Left renal cortex interstitium (tissue), 4 donors: ENCODE results near the gene NBAS. TPM values are rescaled to one million over a fixed set of nuclear protein-coding genes. Genes with fewer than 3 reads are reported as not detected.

Experiments
- DNase-seq, 4 donors: peaks; one replicate each; pipeline ENCODE4 v3.0.0-alpha.2; 2013; ENCODE audit warnings: low read depth in 4 of 4, low spot score in 2 of 4, missing footprints in 1 of 4
- polyA plus RNA-seq, 4 donors: library from polyadenylated mRNA; unstranded; fragments of 120-200 nt; gene quantifications; one replicate each; pipeline ENCODE4 v1.2.1, GENCODE V29; 2013; ENCODE audit not compliant: insufficient read length in 4 of 4

Gene NBAS
- polyA plus RNA-seq, 4 donors = 59.5 to 62.8 (median 61.5) TPM

GRCh38 chr2:15186118-15186517 lies 375.0 kb downstream of the NBAS start:
- DNase-seq = no peak

DNA sequence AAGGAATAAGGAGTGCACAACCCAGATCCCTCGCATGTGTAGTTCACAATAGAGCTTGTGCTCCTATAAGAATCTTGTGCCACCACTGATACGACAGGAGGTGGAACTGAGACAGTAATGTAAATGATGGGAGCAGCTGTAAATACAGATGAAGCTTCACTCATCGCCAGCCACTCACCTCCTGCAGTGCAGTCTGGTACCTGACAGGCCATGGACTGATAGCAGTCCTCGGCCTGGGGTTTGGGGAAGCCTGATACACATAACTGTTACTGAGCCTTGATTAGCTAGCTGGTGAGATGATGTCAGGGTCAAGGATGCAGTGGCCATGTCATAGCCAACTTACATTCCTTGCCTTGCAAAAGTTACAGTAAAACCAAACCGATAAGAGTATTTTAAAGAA lies 376.6 kb downstream of the NBAS start:
- no peak for DNase-seq

DNA sequence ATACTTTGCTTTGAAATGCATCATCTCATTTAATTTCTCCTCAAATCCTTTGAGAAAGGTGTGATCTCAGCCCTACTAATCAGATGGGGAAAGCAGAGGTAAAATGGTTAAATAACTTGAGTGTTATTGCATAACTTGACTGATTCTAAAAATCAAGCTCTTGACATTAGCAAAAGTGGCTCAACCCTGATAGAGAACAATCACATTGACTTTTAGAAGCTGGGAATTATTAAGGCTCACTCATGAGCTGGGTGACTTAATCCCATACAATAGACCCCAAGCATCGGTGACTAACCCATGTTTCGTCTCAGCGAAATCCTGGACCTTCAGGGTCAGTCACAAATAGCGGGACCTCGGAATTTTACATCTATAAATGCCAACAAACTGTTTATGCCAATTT lies 378.9 kb downstream of the NBAS start:
- DNase-seq = no peak

DNA sequence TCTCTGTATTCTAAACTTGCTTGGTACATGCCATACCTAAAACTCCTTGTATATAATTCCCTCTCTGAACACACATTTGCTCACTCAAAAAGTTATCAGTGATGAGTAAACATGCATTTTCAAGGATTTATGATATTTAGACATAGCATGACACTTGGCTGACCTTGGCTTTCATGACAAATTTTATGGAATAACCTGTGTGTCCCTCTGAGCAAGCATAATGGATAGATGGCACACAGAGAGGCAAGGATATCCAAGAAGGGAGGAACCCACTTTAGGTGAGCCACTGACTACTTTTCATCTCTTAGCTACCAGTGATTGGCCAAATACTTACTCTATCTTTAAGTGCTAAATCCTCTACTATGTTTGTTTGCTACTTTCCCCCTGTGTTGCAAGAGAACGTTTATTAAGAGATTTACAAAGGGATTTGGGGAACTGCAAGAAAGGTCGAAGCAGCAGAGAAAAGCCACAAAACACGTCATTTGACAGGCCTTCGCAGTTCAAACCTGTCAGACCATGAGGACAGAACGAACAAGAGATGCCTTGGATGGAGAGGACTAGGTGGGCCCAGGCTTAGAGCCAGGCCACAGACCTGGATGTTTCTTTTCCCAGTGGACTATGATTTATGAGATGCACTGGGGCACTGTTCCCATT lies 379.9 kb downstream of the NBAS start:
- no peak for DNase-seq

DNA sequence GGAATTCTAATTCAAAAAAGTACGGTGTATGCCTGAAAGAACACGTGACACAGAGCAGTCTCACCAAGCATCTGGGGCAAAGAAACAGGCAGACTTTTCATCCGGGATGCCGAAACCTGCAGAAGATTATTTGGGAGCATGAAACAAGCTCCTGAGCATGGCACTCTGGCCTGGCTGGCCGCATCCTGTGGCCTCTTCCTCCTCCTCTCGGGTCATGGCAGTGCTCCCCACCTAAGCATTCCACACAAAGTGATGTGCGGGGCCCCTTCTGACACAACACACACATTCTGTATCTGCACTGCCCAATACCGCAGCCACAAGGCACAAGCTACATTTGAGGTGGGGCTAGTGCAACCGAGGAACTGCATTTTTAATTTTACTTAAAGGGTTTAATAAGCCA lies 380.8 kb downstream of the NBAS start:
- DNase-seq = no peak

- no peak for DNase-seq
Measured at GRCh38 chr2:15178946-15179345, 382.2 kb downstream of the NBAS start.

DNA sequence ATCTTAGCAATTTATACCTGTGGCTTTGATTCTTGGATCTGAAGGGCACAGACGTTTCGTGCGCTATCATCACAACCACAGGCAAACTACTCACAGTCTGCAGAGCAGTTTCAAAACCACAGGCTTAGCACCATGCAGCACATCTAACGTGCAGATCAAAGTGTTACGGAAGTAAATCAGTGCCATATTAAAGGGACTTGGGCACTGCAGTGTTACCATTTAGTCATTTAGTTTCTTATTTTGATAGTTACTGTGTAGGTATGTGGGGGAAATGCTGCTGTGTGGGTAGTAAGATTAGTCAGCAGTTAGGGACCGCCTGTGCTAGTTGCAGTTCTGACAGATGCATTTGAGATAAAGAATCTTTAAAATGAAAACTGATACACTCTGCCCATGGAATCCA lies 384.0 kb downstream of the NBAS start:
- no peak for DNase-seq

DNA sequence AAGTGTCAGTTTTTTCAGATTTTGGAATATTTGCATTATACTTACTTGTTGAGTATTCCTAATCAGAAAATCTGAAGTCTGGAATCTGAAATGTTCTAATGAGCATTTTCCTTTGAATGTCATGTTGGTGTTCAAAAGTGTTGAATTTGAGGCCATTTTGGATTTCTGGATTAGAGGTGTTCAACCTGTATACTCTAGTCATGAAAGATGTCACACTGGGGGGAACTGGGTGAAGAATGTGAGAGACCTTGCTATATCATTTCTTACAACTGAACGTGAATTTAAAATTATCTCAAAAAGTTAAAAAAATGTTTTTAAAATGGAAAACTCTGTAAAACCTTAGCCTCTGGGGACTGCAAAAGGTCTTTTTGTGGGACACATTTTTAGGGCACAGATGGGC lies 384.5 kb downstream of the NBAS start:
- no peak for DNase-seq

DNA sequence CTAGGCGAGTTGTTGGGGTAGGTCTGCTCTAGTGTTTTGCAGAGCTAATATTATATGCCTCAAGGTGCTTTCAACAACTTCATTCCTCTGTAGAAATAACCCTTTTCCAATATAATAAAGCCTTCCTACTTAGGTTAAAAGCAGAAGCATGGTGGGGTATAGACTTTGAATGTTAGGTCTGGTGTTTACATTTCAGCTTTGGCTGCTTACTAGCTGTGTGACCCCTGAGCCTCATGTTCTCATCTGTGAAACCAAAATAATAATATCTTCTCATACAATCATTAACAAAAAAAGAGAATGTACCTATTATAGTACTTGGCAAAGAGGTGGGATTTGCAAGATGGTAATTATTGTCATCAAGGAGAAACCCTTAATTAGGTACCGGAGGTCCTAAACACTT lies 386.6 kb downstream of the NBAS start:
- DNase-seq = no peak

DNA sequence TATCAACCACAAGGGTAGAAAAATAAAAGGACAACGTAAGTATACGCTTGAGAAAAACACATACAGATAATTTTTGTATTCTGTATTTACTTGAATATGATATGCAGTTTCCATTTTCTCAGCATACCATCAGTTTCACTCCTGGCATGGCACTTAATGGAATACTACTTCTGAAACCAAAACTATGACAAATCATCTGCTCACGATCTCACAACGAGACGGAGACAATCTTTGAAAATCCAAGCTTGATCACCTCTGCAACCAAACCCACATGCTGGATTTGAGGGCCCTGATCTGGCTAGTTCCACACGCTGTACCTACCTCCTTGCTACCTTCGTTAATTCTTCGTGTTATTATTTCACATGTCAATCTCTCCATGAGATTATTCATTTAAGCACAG lies 387.6 kb downstream of the NBAS start:
- DNase-seq = no peak

GRCh38 chr2:15172825-15173224 lies 388.3 kb downstream of the NBAS start:
- no peak for DNase-seq

DNA sequence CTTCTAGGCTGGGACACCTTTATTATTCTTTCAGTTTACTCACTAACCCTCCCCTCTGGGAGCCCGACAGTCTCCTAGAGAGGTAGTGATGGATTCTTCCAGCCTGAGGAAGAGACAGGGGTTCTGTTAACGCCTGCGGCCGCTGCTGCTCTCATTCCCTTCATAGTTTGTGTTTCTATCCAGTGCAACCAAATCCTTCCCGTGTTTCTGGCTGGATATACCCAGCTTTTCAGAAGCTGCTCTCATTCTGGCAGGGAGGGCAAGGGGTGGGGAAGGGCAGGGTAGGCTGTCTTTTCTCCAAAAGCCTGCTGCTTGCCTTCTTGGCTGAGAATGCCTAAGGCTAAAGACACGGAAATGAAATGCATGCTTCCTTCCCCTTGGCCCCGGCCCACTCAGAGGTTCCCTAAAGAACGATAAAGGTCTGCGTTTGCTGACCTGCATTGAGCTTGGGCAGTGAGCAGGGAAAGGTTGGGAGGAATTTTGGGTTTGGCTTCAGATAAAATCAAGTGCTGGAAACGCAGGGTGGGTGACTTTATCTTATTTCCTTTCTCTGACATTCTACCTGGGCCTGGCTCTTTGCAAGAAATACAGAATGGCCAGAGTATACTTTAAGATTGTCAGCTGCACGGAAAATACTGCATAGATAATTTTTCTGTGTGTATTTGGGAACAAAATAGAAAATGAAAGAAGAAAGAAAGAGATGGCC lies 390.9 kb downstream of the NBAS start:
- DNase-seq = no peak

- DNase-seq = no peak
Measured at GRCh38 chr2:15169326-15170069, 391.6 kb downstream of the NBAS start.

GRCh38 chr2:15168116-15168515 lies 393.0 kb downstream of the NBAS start:
- DNase-seq = no peak

DNA sequence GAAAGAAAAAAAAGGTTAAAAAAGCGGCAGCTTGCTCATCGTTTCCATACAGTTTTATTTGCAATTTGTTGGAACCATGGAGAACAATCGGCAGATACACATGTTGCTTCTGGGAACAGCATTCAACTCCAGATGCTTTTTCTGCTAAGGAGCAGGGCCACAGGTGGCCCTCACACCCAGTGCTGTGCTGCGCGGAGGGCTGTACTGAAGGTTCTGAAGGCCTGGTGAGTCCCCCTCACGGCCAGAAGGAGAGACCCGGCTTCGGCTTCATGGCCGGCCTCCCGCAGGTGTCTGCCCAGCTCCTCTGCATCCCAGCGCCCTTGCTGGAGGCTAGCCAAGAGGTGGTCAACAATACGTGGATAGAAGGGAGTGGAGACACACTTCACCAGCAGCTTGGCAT lies 394.3 kb downstream of the NBAS start:
- DNase-seq = no peak

- DNase-seq = no peak
Measured at GRCh38 chr2:15163326-15163725, 397.8 kb downstream of the NBAS start.

- DNase-seq = no peak
Measured at GRCh38 chr2:15162620-15163019, 398.5 kb downstream of the NBAS start.

- no peak for DNase-seq
Measured at GRCh38 chr2:15160201-15160991, 400.7 kb downstream of the NBAS start.

DNA sequence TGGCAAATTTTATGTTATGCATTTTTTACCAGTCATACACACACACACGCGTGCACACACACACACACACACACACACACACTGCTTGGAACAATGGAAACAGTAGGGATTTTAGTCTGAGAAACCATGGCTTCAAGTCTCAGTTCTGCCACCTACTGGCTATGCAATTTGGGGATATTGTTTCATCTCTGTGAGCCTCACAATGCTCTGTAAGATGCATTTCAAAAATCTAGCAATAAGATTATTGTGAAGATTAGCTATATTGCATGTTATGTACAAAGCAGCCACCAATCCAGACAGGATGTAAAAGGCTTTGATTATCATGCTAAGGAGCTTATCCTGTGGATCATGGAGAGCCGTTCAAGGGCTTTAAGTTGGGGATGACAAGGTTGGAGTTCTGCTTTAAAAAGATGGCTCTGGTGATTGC lies 401.4 kb downstream of the NBAS start:
- DNase-seq = no peak

- DNase-seq = no peak
Measured at GRCh38 chr2:15159206-15159605, 401.9 kb downstream of the NBAS start.

DNA sequence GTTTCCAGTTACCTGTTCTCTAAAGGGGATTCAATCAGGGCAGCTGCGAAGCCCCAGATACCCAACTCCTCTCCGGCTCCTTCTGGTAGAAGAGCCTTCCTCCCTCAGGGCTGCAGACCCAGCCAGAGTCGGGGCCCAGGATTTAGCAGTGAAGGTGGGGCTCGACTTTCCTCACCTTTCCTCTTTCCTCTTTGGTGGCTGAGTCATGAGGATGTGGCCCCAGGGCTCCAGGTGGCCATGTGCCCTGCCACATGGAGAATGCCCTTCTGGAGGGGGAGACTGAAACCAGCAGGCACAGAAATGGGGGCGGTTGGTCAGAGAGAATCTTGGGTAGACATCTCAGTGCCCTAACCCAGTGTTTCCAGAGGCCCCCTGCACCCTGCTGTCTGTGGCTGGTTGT lies 402.6 kb downstream of the NBAS start:
- no peak for DNase-seq
